ENCODE measurements around the gene BCORL1.

DNA sequence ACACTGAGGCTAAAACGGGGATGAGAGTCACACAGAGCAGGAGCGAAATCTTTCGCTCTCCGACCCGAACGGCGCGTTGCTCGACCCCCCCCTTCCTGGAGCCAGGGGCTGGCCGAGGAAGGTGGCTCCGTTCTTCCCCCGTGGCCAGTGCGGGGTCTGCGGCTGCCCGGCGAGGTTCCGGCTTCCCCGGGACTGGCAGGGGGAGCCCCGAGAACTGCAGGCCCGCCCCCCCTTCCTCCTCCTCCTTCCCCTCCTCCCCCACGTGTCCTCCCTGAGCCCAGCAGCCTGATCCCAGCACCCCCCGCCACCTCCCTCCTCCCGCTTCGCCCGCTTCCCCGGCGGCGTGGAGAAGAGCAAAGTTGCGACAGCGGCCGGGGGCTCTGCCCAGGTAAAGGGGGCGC lies 2.4 kb upstream of the BCORL1 start:
- TF ChIP-seq POLR2A (IDR thresholded peaks at IDR 0.05; ENCODE audit: low read length) (no peak), GATA1 (IDR thresholded peaks at IDR 0.05; ENCODE audit: low read depth, low read length) (no peak)

Data from erythroblast (primary cell).